ENCODE measurements around the gene SLC38A9.

GRCh38 chr5:55610542-55610941 is 101.6 kb downstream of the SLC38A9 start:
- TF ChIP-seq, protein P1, sequence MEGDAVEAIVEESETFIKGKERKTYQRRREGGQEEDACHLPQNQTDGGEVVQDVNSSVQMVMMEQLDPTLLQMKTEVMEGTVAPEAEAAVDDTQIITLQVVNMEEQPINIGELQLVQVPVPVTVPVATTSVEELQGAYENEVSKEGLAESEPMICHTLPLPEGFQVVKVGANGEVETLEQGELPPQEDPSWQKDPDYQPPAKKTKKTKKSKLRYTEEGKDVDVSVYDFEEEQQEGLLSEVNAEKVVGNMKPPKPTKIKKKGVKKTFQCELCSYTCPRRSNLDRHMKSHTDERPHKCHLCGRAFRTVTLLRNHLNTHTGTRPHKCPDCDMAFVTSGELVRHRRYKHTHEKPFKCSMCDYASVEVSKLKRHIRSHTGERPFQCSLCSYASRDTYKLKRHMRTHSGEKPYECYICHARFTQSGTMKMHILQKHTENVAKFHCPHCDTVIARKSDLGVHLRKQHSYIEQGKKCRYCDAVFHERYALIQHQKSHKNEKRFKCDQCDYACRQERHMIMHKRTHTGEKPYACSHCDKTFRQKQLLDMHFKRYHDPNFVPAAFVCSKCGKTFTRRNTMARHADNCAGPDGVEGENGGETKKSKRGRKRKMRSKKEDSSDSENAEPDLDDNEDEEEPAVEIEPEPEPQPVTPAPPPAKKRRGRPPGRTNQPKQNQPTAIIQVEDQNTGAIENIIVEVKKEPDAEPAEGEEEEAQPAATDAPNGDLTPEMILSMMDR (IDR thresholded peaks at IDR 0.05) = no peak
- no peak for TF ChIP-seq ZFX (IDR thresholded peaks at IDR 0.05; ENCODE audit: borderline replicate concordance)
